Body of pancreas (tissue), 4 donors: Measurements from ENCODE around the gene PHLDB1. TPM values are rescaled to one million over a fixed set of nuclear protein-coding genes. Genes with fewer than 3 reads are reported as not detected.

Source experiments
- ATAC-seq: fragments of 150-250 bp; one replicate; pipeline ENCODE4 v1.9.1; 2016
- DNase-seq, 4 donors: peaks; one replicate each; pipeline ENCODE4 v3.0.0-alpha.2; 2019
- H3K27ac ChIP-seq, 4 donors: fragments of 200-600 bp; sonication (generic); 1 replicate in 3 of 4; 2 replicates in 1 of 4; pipeline versions ENCODE4 v1.5.1 to v1.6.1; 2016 to 2019; ENCODE audit warnings: mild to moderate bottlenecking in 1 of 4, mixed read lengths in 1 of 4, moderate library complexity in 1 of 4
- H3K27me3 ChIP-seq, 2 donors: fragments of 200-600 bp; sonication (generic); one replicate each; pipeline ENCODE4 v1.6.0; 2016; ENCODE audit warnings: mild to moderate bottlenecking in 1 of 2
- H3K36me3 ChIP-seq, 2 donors: fragments of 200-600 bp; sonication (generic); replicated peaks in 1 of 2; 2 replicates each; pipeline ENCODE4 v1.5.1; 2016; ENCODE audit warnings: low read depth in 2 of 2; ENCODE audit not compliant: insufficient read depth in 1 of 2
- H3K4me1 ChIP-seq: fragments of 200-600 bp; sonication (generic); one replicate; pipeline ENCODE4 v1.6.0; 2016
- H3K4me3 ChIP-seq, 2 donors: fragments of 200-600 bp; sonication (generic); 1 replicate in 1 of 2; 2 replicates in 1 of 2; pipeline ENCODE4 v1.5.1; 2016 to 2019
- H3K9me3 ChIP-seq, 3 donors: fragments of 200-600 bp; sonication (generic); 1 replicate in 2 of 3; 2 replicates in 1 of 3; pipeline ENCODE4 v1.5.1; 2016
- POLR2A ChIP-seq, 3 donors: fragments of 450-650 bp; IDR thresholded peaks; one replicate each; pipeline ENCODE4 v1.6.1; 2016; ENCODE audit warnings: antibody characterized with exemption in 3 of 3, mild to moderate bottlenecking in 2 of 3
- WGBS, 2 donors: methylation state at CpG; one replicate each; pipeline ENCODE4 v1.1.5; 2017; 5-methylcytosine and 5-hydroxymethylcytosine counted together
- intact Hi-C: fragments of 100-400 bp; cut with DNase I; formaldehyde crosslinking; loops from one replicate; pipeline ENCODE4 v1.15.1; 2023
- total RNA-seq, 2 donors: library from RNA; depleted of rRNA; stranded (reverse); fragments of >200 nt; gene quantifications; one replicate each; pipeline ENCODE4 v1.1.0, GENCODE V29; 2016
- TF ChIP-seq, protein P1 (sequence below), 7 experiments: fragments of 450-650 bp in 4 of 7; fragments of 200-600 bp in 3 of 7; sonication (generic) in 3 of 7; IDR thresholded peaks; one replicate each; pipeline ENCODE4 v1.5.1; 2016 to 2019; ENCODE audit warnings: antibody characterized with exemption in 7 of 7

PHLDB1 gene
- total RNA-seq, 2 donors from 2014 or later, result 71.9 to 166 TPM

DNA sequence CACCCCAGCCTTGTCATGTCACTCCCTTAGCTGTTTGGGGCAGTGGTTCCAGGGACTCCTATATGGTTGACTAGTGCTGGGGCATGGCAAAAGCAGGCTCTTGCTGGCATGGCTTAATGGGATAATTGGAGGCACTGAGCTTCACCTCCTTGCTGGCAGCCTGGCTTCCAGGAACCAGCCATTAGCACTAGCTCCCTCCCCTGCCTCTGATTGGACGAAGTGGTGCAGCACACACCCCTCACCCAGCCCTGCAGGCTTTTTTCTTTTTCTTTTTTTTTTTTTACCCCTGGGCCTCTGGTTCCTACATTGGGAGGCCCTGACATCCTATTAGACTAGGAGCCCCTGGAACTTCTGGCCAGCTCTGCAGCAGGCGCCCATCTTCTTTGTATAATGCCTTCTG is 18.6 kb downstream of the PHLDB1 start:
- TF ChIP-seq, protein P1, sequence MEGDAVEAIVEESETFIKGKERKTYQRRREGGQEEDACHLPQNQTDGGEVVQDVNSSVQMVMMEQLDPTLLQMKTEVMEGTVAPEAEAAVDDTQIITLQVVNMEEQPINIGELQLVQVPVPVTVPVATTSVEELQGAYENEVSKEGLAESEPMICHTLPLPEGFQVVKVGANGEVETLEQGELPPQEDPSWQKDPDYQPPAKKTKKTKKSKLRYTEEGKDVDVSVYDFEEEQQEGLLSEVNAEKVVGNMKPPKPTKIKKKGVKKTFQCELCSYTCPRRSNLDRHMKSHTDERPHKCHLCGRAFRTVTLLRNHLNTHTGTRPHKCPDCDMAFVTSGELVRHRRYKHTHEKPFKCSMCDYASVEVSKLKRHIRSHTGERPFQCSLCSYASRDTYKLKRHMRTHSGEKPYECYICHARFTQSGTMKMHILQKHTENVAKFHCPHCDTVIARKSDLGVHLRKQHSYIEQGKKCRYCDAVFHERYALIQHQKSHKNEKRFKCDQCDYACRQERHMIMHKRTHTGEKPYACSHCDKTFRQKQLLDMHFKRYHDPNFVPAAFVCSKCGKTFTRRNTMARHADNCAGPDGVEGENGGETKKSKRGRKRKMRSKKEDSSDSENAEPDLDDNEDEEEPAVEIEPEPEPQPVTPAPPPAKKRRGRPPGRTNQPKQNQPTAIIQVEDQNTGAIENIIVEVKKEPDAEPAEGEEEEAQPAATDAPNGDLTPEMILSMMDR (IDR thresholded peaks at IDR 0.05), result no peak
- no peak for TF ChIP-seq POLR2A (IDR thresholded peaks at IDR 0.05)
- peaks cover 32% of the 10 kb centered on the region for H3K4me1 ChIP-seq
- no peak for ATAC-seq
- H3K4me3 ChIP-seq, result no peak overlapping the region
- intact Hi-C loops, result no loop called here
- no peak for DNase-seq
- H3K27me3 ChIP-seq, result no peaks in the 10 kb centered on the region
- no peak overlapping the region for H3K27ac ChIP-seq
- no peaks in the 10 kb centered on the region for H3K9me3 ChIP-seq
- 82 to 96% methylated on average over 2 of the region's 2 CpGs for WGBS, 2 donors
- no peaks in the 10 kb centered on the region for H3K36me3 ChIP-seq

DNA sequence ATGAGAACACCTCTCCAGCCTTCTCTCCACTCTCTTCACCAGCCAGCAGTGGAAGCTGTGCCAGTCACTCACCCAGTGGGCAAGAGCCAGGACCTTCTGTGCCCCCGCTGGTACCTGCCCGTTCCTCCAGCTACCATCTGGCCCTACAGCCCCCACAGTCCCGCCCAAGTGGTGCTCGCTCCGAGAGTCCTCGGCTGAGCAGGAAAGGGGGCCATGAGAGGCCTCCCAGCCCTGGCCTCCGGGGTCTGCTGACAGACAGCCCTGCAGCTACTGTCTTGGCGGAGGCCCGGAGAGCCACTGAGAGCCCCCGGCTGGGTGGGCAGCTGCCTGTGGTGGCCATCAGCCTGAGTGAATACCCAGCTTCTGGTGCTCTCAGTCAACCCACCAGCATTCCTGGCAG is 20.2 kb downstream of the PHLDB1 start:
- Histone ChIP-seq H3K4me1 (peaks cover 16% of the 10 kb centered on the region), H3K36me3 (no peaks in the 10 kb centered on the region), H3K27ac (no peak overlapping the region), H3K9me3 (no peaks in the 10 kb centered on the region), H3K4me3 (no peak overlapping the region), H3K27me3 (no peaks in the 10 kb centered on the region)
- ATAC-seq, result no peak
- intact Hi-C loops, result no loop called here
- WGBS, 2 donors, result 82 to 84% methylated on average over 6 to 9 of the region's 10 CpGs
- TF ChIP-seq, protein P1 (IDR thresholded peaks at IDR 0.05), result no peak
- TF ChIP-seq POLR2A (IDR thresholded peaks at IDR 0.05), result no peak
- no peak for DNase-seq

DNA sequence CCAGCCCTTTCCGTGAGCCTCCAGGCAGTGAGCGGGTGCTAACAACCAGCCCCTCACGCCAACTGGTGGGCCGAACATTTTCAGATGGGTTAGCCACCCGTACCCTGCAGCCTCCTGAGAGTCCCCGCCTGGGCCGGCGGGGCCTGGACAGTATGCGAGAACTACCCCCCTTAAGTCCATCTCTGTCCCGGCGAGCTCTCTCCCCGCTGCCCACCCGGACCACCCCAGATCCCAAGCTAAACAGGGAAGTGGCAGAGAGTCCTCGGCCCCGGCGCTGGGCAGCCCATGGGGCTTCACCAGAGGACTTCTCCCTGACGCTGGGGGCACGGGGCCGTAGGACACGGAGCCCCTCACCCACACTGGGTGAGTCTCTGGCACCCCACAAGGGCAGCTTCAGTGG is 20.6 kb downstream of the PHLDB1 start:
- no peaks in the 10 kb centered on the region for H3K9me3 ChIP-seq
- WGBS, 2 donors, result 89 to 92% methylated on average over 20 of the region's 20 CpGs
- DNase-seq, result no peak
- H3K36me3 ChIP-seq, result no peaks in the 10 kb centered on the region
- H3K4me3 ChIP-seq, result no peak overlapping the region
- H3K4me1 ChIP-seq, result peaks cover 12% of the 10 kb centered on the region
- no peak overlapping the region for H3K27ac ChIP-seq
- ATAC-seq, result no peak
- H3K27me3 ChIP-seq, result no peaks in the 10 kb centered on the region
- intact Hi-C loops, result no loop called here
- TF ChIP-seq POLR2A (IDR thresholded peaks at IDR 0.05), result no peak
- TF ChIP-seq, protein P1 (IDR thresholded peaks at IDR 0.05), result no peak

DNA sequence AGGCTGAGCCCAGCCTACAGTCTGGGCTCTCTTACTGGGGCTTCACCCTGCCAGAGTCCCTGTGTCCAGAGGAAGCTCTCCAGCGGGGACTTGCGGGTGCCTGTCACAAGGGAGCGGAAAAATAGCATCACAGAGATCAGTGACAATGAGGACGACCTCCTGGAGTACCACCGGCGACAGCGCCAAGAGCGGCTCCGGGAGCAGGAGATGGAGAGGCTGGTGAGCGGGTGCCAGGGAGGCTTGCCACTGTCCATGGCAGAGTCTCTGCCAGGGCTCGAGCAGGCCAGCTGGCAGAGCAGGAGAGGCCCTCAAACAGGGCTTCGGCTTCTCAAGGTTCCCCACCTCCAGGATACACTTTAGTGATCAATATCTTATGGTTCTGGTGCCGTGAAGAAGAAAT is 21.0 kb downstream of the PHLDB1 start:
- TF ChIP-seq, protein P1 (IDR thresholded peaks at IDR 0.05), result no peak
- TF ChIP-seq POLR2A (IDR thresholded peaks at IDR 0.05), result no peak
- Histone ChIP-seq H3K4me1 (peaks cover 10% of the 10 kb centered on the region), H3K27me3 (no peaks in the 10 kb centered on the region), H3K4me3 (no peak overlapping the region), H3K9me3 (no peaks in the 10 kb centered on the region), H3K27ac (no peak overlapping the region), H3K36me3 (no peaks in the 10 kb centered on the region)
- WGBS, 2 donors, result 63 to 72% methylated on average over 11 to 13 of the region's 13 CpGs
- ATAC-seq (no peak), DNase-seq (peak in 1 of 4 donors; percentile 42)
- intact Hi-C loops, result no loop called here

DNA sequence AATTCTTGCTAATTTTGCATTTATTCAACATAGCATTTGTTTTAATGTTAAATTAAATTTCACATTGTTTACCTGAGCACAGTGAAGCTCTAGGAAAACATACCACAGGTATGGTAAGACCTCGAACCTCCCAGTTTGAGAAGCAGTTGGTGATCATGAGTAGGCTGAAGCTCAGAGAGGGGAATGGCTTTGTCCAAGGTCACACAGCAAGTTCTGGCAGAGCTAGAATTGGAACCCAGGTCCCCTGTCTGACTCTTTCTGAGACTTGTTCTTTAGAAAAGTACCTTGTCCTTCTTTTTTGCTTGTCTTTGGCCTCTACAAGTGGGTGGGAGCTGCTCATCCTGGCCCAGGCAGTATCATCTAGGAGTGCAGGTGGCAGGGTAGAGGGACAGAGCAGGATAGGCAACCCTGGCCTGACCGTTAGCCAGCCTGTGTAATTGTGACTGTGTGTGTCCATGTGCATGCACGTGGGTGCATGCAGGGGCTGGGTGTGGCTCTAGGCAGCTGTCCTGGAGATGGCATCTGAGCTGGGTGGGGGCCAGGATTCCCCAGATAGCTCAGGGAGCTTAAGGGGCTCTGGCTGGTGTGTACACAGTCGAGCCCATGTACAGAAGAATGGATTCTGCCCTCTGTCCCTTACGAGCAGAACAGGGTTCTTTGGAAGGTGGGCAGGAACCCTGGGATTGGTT is 21.6 kb downstream of the PHLDB1 start:
- no peaks in the 10 kb centered on the region for H3K27me3 ChIP-seq

More for the DNA sequence above, 21.6 kb downstream of the PHLDB1 start:
- no peak for DNase-seq
- intact Hi-C loops, result no loop called here
- TF ChIP-seq, protein P1 (IDR thresholded peaks at IDR 0.05), result no peak
- TF ChIP-seq POLR2A (IDR thresholded peaks at IDR 0.05), result no peak
- WGBS, 2 donors, result 57 to 59% methylated on average over 4 to 5 of the region's 5 CpGs
- Histone ChIP-seq H3K9me3 (no peaks in the 10 kb centered on the region), H3K27ac (no peak overlapping the region), H3K4me1 (peaks cover 16% of the 10 kb centered on the region), H3K4me3 (no peak overlapping the region), H3K36me3 (no peaks in the 10 kb centered on the region)
- ATAC-seq, result no peak
